T1000 (cell line): ENCODE results near the gene MAPK1.
"Not testable (repeated sequence)": the region's sequence is repeated elsewhere in the genome, so short reads cannot be mapped to it uniquely, and the experiment has no call there.

Experiments
- DNase-seq: peaks from one replicate; lab custom pipeline; 2025; ENCODE audit warnings: mixed read lengths; lab: John Stamatoyannopoulos, UW

The MAPK1 gene

GRCh38 chr22:21881841-21882753 lies 14.7 kb upstream of the MAPK1 start:
- DNase-seq, result no peak

DNA sequence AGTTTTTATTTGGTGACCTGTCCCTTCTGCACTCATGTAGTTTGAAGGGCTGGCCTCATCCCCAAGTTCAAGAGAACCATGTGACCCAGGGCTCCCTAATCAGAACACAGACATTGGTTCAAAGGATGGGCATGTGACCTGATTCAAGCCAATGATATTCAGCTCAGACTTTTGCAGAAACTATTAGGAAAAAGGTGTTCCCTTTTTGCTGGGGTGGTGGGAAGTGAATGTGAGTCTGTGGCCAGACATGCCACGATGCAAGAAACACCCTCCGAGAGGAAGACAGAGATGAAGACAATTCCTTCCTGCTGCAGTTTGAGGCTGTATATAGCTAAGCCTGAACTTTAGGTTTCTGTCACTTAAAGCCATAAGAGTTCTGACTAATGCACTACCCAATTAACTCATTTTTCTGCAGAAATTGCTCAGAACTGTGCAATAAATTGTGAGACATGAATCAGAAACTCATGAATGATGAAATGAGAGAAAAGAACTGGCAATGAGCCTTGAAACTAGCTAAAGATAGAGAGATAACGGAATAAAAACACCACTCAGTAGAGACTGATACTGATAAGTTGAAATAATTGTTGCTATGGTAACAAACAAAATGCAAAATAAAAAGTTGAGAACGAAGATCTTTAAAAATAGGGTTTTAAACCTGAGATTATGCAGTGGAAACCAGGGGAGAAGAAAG lies 9.2 kb upstream of the MAPK1 start:
- DNase-seq, result no peak

- not testable (repeated sequence) for DNase-seq
Observed at GRCh38 chr22:21874953-21875352, 7.5 kb upstream of the MAPK1 start.

DNA sequence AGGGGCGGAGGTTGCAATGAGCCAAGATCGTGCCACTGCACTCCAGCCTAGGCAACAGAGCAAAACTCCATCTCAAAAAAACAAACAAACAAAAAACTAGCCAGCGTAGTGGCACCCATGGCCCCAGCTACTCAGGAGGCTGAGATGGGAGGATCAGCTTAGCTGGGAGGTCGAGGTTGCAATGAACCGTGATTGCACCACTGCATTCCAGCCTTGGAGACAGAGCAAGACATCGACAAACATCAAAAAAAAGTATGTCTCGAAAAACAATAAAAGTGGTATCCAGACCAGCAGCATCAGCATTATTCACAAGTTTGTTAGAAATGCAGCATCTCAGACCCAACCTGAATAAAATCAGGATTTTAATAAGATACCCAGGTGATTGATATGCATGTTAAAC lies 6.2 kb upstream of the MAPK1 start:
- no peak for DNase-seq

DNA sequence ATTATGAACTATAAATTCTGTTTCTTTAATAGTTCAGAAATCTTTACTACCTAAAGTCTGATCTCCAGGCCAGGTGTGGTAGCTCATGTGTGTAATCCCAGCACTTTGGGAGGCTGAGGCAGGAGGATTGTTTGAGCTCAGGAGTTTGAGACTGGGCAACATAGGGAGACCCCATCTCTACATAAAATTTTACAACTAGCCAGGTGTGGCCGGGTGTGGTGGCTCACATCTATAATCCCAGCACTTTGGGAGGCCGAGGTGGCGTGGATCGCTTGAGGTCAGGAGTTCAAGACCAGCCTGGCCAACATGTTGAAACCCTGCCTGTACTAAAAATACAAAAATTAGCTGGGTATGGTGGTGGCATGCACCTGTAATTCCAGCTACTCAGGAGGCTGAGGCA lies 5.3 kb upstream of the MAPK1 start:
- not testable (repeated sequence) for DNase-seq

DNA sequence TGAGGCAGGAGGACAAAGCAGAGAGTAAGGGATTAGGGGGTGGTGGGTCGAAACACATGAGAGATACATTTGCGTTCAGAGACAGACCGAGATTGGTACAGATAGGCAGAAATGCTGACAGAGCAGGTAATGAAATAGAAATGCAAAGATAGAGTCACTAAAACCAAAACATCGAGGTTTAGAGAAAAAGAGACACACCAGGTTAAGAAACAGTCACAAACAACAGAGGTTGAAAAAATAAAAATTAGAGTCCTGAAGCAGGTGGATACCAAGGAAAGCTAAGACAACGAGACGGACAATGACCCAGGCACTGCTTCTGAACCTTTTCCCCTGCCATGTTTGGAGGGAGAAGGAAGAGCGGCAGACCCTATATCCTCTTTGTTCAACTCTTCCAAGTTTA lies 1.2 kb upstream of the MAPK1 start:
- no peak for DNase-seq

DNA sequence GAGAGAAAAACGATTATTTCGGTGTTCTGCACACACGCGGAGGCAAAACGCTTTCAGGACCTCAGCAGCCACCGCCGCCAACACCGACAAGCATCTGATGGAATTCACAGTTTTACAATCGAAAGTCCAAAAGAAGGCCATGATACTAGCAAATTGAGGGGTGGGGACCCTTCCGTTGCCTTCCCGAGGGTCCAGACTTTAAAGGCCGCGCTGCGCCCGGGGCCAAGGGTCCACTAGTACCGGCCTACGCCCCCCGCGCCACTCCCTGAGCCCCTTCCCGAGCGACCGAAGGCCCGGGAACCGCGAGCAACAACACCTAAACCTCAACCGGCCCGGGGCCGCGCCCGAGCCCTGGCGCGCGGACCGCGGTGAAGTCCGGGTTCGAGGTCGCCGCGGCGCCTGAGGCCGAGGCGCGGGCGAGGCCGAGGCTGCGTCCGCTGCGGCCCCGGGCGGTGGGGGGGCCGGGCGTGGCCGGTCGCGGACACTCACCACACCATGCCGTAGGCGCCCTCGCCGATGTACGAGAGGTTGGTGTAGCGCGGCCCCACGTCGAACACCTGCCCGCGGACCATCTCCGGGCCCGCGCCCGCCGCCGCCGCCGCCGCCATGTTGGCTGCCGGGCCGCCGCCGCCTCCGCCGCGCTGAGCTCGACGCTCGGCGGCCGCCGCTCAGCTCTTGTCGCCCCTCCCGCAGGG lies 465 bp downstream of the MAPK1 start:
- peak; percentile 28 for DNase-seq

- no peak for DNase-seq
Observed at GRCh38 chr22:21865041-21865440, 2.4 kb downstream of the MAPK1 start.

DNA sequence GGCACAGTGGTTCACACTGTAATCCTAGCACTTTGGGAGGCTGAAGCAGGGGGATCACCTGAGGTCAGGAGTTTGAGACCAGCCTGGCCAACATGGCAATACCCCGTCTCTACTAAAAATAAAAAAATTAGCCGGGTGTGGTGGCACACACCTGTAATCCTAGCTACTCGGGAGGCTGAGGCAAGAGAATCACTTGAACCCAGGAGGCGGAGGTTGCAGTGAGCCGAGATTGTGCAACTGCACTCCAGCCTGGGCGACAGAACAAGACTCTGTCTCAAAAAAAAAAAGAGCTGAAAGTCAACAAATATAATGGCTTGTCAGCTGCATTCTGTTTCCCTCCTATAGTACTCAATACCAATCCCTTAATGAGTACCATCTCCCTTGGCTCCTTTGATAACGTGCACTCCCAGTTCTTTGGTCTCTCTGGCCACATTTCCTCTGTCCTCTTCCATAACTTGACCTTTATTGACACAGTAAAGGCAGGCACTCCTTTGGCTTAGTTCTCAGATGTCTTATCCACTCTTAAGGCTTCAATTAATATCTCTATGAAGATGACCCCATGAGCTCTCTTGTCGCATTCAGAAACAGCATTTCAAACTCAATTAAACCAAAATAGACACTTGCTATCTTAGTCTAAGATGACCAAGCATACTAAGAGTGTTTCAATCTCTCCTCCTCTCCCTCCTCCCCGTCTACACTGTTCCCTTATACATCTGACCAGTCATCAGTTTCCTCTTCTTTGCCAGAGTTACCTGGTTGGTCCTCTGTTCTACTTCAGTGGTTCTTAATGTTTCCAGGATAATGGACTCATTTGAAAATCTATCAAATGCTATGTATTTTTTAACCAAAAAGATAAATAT lies 4.8 kb downstream of the MAPK1 start:
- DNase-seq, result no peak

- DNase-seq, result no peak
Observed at GRCh38 chr22:21861851-21862250, 5.6 kb downstream of the MAPK1 start.

DNA sequence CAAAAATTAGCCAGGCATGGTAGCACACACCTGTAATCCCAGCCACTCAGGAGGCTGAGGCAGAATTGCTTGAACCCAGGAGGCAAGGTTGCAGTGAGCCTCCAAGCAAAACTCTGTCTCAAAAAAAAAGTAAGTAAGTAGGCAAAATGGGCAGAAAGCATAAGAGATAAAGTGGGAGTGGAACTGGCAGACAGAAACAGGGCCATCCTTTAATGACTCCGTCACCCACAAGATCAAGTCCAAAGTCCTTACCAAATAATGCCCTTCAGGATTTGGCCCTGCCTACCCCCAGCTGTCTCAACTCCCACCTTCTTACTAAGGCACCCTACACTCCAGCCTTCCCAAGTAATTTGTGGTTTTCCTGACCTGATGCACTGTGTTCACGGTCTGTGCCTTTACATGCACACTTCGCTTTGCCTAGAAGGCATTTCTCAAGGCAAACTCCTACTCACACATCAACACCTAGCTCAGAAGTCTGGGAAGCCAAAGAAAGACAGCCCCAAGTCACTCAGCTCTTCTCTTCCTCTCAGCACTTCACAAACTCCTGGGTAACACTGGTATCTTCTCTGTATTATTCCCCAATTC lies 6.1 kb downstream of the MAPK1 start:
- DNase-seq, result no peak

- no peak for DNase-seq
Observed at GRCh38 chr22:21860491-21861039, 6.9 kb downstream of the MAPK1 start.

GRCh38 chr22:21858025-21858764 lies 9.2 kb downstream of the MAPK1 start:
- no peak for DNase-seq

- DNase-seq, result no peak
Observed at GRCh38 chr22:21857481-21857914, 9.9 kb downstream of the MAPK1 start.

- DNase-seq, result no peak
Observed at GRCh38 chr22:21856868-21857267, 10.6 kb downstream of the MAPK1 start.

- DNase-seq, result no peak
Observed at GRCh38 chr22:21856197-21856596, 11.2 kb downstream of the MAPK1 start.

- no peak for DNase-seq
Observed at GRCh38 chr22:21855676-21856075, 11.8 kb downstream of the MAPK1 start.

- no peak for DNase-seq
Observed at GRCh38 chr22:21850660-21851059, 16.8 kb downstream of the MAPK1 start.

- DNase-seq, result no peak
Observed at GRCh38 chr22:21849489-21849888, 18.0 kb downstream of the MAPK1 start.

GRCh38 chr22:21848057-21848456 lies 19.4 kb downstream of the MAPK1 start:
- DNase-seq, result not testable (repeated sequence)
